GM18511 (cell line): Measurements from ENCODE around the gene CYGB.

Experiments
- ATAC-seq: cut with Tn5 transposase; IDR thresholded peaks from one replicate; pipeline ENCODE4 v1.9.1; 2021; ENCODE audit warnings: mild to moderate bottlenecking, moderate library complexity; ENCODE audit not compliant: unreplicated experiment

Gene CYGB

GRCh38 chr17:76537578-76538280 lies at the start of gene CYGB:
TSS of gene CYGB (minus strand) at chr17:76537709. CDS start at chr17:76537542, 167 bp downstream.
- no peak for ATAC-seq

- no peak for ATAC-seq
These were observed 49.4 kb upstream of the CYGB start for GRCh38 chr17:76586741-76587487.

GRCh38 chr17:76585649-76586593 lies 48.4 kb upstream of the CYGB start, which contains the start of gene ST6GALNAC2:
TSS of gene ST6GALNAC2 (minus strand) at chr17:76585860. CDS start at chr17:76585808, 52 bp downstream.
- ATAC-seq: no peak

- ATAC-seq: no peak
These were observed 47.6 kb upstream of the CYGB start for GRCh38 chr17:76585033-76585648.

- ATAC-seq: no peak
These were observed 47.0 kb upstream of the CYGB start for GRCh38 chr17:76584427-76585032.

- ATAC-seq: no peak
These were observed 45.2 kb upstream of the CYGB start for GRCh38 chr17:76582660-76583059.

- no peak for ATAC-seq
These were observed 44.0 kb upstream of the CYGB start for GRCh38 chr17:76581515-76581914.

- no peak for ATAC-seq
These were observed 41.8 kb upstream of the CYGB start for GRCh38 chr17:76579281-76579680.

- no peak for ATAC-seq
These were observed 40.9 kb upstream of the CYGB start for GRCh38 chr17:76578376-76578775.

- ATAC-seq: no peak
These were observed 40.4 kb upstream of the CYGB start for GRCh38 chr17:76577876-76578275.

- ATAC-seq: no peak
These were observed 38.7 kb upstream of the CYGB start for GRCh38 chr17:76576189-76576588.

- no peak for ATAC-seq
These were observed 38.1 kb upstream of the CYGB start for GRCh38 chr17:76575570-76575969.

- ATAC-seq: no peak
These were observed 36.7 kb upstream of the CYGB start for GRCh38 chr17:76574166-76574565.

- no peak for ATAC-seq
These were observed 35.6 kb upstream of the CYGB start for GRCh38 chr17:76573096-76573495.

- ATAC-seq: no peak
These were observed 34.8 kb upstream of the CYGB start for GRCh38 chr17:76572201-76572910.

GRCh38 chr17:76570877-76571471 lies 33.5 kb upstream of the CYGB start:
- ATAC-seq: no peak

- no peak for ATAC-seq
These were observed 32.9 kb upstream of the CYGB start for GRCh38 chr17:76570457-76570856.

- no peak for ATAC-seq
These were observed 32.2 kb upstream of the CYGB start for GRCh38 chr17:76569607-76570279.

GRCh38 chr17:76568811-76569221 lies 31.3 kb upstream of the CYGB start:
- no peak for ATAC-seq
